Mucosa of descending colon (tissue), 3 donors: ENCODE data around the gene CHRNA5. TPM values are rescaled to one million over a fixed set of nuclear protein-coding genes. Genes with fewer than 3 reads are reported as not detected.

Experiments used
- ATAC-seq: fragments of 200-7000 bp; cut with Tn5 transposase; one replicate; pipeline ENCODE4 v1.9.1; 2020; ENCODE audit warnings: mild to moderate bottlenecking, moderate library complexity
- DNase-seq, 3 donors: peaks; one replicate each; pipeline ENCODE4 v3.0.0-alpha.2; 2020
- H3K36me3 ChIP-seq: fragments of 200-600 bp; one replicate; pipeline ENCODE4 v1.8.0; 2021; ENCODE audit warnings: low read depth, mild to moderate bottlenecking
- H3K4me1 ChIP-seq: fragments of 200-600 bp; one replicate; pipeline ENCODE4 v1.8.0; 2021; ENCODE audit warnings: low read depth, mild to moderate bottlenecking
- H3K4me3 ChIP-seq: fragments of 200-600 bp; one replicate; pipeline ENCODE4 v1.8.0; 2021; ENCODE audit warnings: mild to moderate bottlenecking
- H3K9me3 ChIP-seq: fragments of 200-600 bp; one replicate; pipeline ENCODE4 v1.8.0; 2021; ENCODE audit warnings: mild to moderate bottlenecking
- CTCF ChIP-seq: fragments of 200-600 bp; IDR thresholded peaks from one replicate; pipeline ENCODE4 v1.8.0; 2022; ENCODE audit warnings: antibody characterized with exemption, mild to moderate bottlenecking
- intact Hi-C, 2 donors: fragments of 100-400 bp; cut with DNase I in 1 of 2; cut with micrococcal nuclease in 1 of 2; formaldehyde crosslinking; loops; one replicate each; pipeline versions ENCODE4 v1.11.0 to v1.11.1; 2022; cut with DNase I, micrococcal nuclease
- total RNA-seq, 3 donors: library from RNA; stranded (reverse); fragmentation: NEBNext Ultra II Directional in 2 of 3; extraction: Animal tissue kit (Norgen Biotek cat#: 25700) in 2 of 3; gene quantifications; one replicate each; pipeline versions ENCODE4 v1.2.1 to v1.2.4, GENCODE V29; 2021 to 2023
- donor health status: DM: no; HTN: no; CAD: no; lungs with moderate emphysema.
- donor health status: DM: no; HTN: no; CAD: no.
- donor health status: DM: no; HTN: yes; CAD: no.

The CHRNA5 gene
- total RNA-seq, 3 donors from 2014 or later = 2.5 to 4.0 (median 3.1) TPM

- intact Hi-C loops = no loop called here
- no peak overlapping the region for H3K4me3 ChIP-seq
- H3K9me3 ChIP-seq = no peaks in the 10 kb centered on the region
- DNase-seq (no peak), ATAC-seq (no peak)
- H3K4me1 ChIP-seq = peaks cover 6% of the 10 kb centered on the region
- TF ChIP-seq CTCF = no peak
- no peaks in the 10 kb centered on the region for H3K36me3 ChIP-seq
These were observed 3.8 kb upstream of the CHRNA5 start for GRCh38 chr15:78561490-78561889.

- Histone ChIP-seq H3K4me3 (no peak overlapping the region), H3K9me3 (no peaks in the 10 kb centered on the region), H3K36me3 (no peaks in the 10 kb centered on the region), H3K4me1 (peaks cover 6% of the 10 kb centered on the region)
- ATAC-seq = no peak
- no peak for TF ChIP-seq CTCF
- no peak for DNase-seq
- intact Hi-C loops = no loop called here
These were observed 2.2 kb upstream of the CHRNA5 start for GRCh38 chr15:78563092-78563491.

DNA sequence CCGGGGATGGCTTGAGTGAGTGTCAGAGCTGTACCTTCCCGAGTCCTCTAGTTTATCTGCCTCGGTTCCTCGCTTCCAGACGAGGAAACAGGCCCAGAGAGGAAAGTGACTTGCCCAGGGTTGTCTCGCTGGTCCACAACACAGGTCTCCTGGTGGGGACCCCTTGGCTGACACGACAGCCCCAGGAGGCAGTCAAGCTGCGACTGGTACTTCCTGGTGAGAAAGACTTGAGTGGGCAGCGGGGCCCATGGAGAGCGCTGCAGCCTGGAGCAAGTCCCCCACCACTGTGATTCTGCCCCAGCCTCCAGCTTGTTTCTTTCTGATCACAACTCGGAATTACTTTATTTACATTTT lies 600 bp upstream of the CHRNA5 start:
- intact Hi-C loops = no loop called here
- ATAC-seq (no peak), DNase-seq (peak in 1 of 3 donors; percentile 36)
- TF ChIP-seq CTCF = no peak
- H3K36me3 ChIP-seq = no peaks in the 10 kb centered on the region
- no peak overlapping the region for H3K4me3 ChIP-seq
- H3K9me3 ChIP-seq = no peaks in the 10 kb centered on the region
- H3K4me1 ChIP-seq = peaks cover 6% of the 10 kb centered on the region

DNA sequence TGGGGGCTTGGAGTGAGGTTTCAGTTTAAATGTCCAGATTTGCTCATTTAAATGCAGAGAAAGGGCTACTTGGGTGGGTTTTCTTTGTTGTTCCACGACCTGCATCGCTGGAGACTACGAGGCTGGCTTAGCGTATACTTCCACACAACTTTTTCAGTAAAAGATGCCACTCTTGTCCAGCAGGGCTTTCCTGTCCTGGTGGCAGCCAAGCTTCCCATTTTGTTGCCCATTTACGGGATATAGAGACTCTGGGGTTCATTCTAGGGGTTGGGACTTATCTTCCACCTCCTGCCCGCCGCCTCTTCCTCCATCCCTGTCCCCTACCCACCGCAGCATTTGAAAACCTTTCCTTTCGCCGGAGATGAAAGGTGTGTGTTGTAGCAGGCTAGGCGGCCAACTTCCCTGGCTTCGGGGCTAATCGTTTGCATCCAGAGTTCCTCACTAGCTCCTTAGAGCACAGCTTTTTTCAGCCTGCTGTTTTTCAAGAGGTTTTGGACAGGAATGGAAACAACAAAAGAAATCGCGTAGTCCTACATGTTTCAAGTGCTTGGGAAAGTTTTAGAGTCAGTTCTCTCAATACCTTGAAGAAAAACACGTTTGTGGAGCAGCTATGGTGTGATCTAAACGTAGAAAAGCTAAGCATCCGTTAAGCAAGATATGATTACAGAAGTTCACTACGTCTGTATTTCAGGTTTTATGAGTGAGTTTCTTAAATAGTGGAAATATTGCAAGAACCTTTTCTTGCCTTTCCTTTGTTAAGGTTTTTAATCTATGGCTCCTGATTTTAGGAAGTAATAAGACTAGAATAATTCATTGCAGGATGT lies 843 bp downstream of the CHRNA5 start:
- Histone ChIP-seq H3K4me3 (peak overlapping the region; percentile 32), H3K9me3 (no peaks in the 10 kb centered on the region), H3K4me1 (peaks cover 6% of the 10 kb centered on the region), H3K36me3 (no peaks in the 10 kb centered on the region)
- intact Hi-C loops = no loop called here
- DNase-seq (peak in 1 of 3 donors; percentile 31), ATAC-seq (peak; percentile 24)
- no peak for TF ChIP-seq CTCF

- TF ChIP-seq CTCF = no peak
- no peak for DNase-seq
- Histone ChIP-seq H3K4me3 (no peak overlapping the region), H3K9me3 (no peaks in the 10 kb centered on the region), H3K36me3 (no peaks in the 10 kb centered on the region), H3K4me1 (peaks cover 6% of the 10 kb centered on the region)
- ATAC-seq = no peak
- intact Hi-C loops = no loop called here
These were observed 2.2 kb downstream of the CHRNA5 start for GRCh38 chr15:78567531-78567930.
